IPS-NIHi7 (cell line): Measurements from ENCODE around the gene ATRNL1.

ENCODE experiments used
- DNase-seq: peaks from one replicate; pipeline ENCODE4 v3.0.0; 2012; ENCODE audit warnings: mixed read lengths; ENCODE audit errors: extremely low spot score

The ATRNL1 gene

DNA sequence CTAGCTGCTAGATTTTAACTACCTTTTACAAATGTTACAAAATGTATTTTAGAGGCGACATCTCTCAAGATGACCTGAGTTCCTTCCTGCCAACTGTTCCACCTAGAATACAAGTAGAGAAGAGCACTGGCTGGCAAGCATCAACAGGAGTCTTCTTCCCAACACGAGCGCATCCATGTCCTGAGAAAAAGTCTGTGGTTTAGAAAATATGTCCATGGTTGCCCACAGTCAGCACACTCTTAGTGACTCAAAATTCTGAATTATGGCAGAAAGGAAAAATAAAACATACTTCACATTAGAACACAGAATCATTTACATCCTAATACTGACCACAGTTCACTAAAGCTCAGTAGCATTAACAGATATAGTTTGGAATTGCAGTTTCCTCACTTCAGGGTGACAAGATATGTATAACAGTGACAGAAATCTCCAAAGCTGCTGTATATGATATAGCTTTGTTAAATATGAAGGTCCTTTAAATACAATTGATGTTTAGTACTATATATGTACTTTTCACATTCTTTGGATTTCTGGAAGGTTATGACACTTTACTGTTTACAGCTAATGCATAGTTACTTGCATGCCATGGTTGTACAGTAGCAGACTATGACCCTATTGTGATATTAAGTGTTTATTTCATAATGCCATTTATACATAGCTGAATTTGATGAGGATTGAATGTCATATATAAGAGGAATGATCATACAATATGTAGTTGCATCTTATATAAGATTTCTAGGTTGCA is 852.7 kb downstream of the ATRNL1 start:
- no peak for DNase-seq

- DNase-seq = no peak
These were observed 853.9 kb downstream of the ATRNL1 start for GRCh38 chr10:115947104-115947503.

GRCh38 chr10:115948465-115948864 is 855.3 kb downstream of the ATRNL1 start:
- peak; percentile 65 for DNase-seq

DNA sequence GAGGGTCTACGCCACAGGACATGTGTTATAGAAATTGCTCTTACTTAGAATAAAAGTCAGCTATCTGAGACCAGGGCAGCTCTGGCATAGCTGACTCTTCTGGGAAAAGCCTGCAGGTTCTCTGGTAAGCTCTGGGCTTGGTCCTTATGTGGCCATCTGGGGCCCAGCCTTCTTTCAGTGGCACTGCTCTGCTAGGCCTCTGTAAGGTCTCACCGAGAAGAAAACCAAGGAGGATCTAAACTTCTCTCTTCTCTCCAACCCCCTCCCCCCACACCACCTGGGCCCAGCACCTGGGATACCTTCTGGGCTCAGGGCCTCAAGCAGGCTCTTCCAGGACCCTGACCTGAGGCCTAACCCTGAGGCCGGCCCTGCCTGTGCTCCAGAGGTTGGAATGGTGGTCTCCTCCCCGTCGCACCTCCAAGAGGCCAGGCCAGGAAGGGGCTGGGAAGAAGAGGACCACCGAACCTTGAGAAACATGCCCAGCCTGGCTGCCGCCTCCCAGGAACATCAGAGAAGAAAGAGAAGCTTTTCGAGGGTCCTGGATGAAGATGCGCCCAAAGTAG is 856.2 kb downstream of the ATRNL1 start:
- no peak for DNase-seq

DNA sequence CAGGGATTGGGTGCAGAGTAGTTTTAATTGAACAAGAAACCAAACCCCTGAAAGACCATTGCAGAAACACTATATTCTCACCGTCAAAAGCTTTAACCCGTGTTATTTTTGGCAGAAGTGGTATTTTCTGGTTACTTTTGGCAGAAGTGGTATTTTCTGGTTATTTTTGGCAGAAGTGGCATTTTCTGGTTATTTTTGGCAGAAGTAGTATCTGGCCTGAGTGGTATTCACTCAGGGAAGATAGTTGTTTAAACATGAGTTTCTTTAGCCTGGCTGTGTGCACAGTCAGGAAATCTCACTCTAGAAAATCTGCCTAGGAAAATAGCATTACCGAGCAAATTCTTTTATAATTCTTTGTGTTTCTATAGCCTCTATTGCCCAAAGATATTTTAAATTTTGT is 857.2 kb downstream of the ATRNL1 start:
- DNase-seq = no peak

GRCh38 chr10:115951242-115951641 is 858.1 kb downstream of the ATRNL1 start:
- no peak for DNase-seq

DNA sequence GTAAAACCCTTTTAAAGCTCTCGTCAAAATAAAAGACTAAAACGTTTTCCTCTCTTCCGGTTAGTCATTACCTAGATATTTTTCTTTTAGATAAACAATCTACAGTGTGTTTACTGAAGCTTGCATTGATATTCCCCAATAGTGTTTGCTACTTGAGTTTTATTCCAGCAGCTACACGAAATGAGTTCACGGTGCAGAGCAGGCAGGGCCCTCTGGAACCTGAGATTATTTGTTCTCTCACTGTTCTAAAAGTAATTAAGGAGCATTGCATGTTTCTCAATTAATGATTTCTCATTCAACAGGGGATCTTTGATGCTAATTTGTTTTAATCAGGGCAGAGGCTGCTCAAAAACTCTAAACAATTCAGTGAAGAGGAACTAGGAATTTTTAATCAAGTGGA is 860.1 kb downstream of the ATRNL1 start:
- DNase-seq = no peak

GRCh38 chr10:115953968-115954367 is 860.8 kb downstream of the ATRNL1 start:
- DNase-seq = no peak

GRCh38 chr10:115956225-115957011 is 863.3 kb downstream of the ATRNL1 start:
- DNase-seq = no peak

DNA sequence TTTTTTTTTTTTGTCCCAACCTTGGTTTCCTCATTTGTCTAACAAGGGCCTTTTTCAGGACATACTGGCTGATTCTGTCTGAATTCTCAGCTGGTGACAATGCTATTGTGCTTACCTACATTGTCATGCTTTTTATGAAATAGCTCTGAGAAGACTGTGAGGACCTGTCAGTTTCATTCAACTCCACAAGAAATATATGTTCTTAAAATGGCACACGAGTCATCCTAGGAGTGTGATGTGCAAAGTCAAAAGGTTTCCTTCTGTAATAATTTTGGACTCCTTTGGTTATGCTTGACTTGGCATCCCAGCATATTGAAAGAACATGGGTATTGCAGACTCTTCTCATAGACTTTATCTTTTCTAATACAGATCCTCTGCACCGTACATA is 863.8 kb downstream of the ATRNL1 start:
- no peak for DNase-seq

GRCh38 chr10:115957786-115958442 is 864.7 kb downstream of the ATRNL1 start:
- DNase-seq = no peak

- peak; percentile 41 for DNase-seq
These were observed 870.7 kb downstream of the ATRNL1 start for GRCh38 chr10:115963848-115964247.

DNA sequence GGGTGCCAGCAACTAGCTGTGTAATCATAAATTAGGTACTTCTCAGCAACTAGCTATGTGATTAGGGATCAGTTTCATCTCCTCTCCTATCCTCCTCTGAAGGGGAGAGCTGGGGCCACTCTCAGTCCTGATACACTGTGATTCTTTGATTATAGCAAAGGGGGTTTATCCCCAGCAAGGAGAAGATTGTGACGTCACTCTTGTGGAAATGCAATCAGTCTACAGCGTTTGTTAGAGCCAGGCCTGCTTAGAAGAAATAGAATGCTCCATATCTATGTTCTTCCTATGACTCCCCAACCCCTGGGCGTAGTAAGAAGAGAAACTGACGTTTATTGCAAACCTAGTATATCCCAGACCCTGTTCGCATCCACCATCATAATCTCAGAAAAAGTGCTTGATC is 871.7 kb downstream of the ATRNL1 start:
- no peak for DNase-seq

- DNase-seq = no peak
These were observed 872.2 kb downstream of the ATRNL1 start for GRCh38 chr10:115965376-115965775.

DNA sequence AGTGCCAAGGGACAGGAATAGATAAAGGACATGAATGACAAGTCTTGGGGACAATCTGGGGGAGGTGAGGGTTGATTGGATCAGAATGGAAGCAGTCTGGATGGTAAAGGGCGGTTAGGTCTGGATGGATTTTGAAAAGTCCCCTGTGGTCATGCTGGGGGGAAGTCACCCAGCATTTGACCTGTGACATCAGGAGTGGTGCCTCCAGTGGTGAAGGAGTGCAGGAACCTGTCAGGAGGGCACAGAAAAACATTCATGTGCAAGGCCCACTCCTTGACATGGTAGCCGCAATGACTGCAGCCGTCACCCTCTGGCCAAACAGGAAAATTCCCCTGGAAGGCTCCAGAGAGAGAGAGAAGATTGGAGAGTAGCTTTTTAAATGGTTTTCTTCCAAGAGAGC is 875.1 kb downstream of the ATRNL1 start:
- DNase-seq = no peak

DNA sequence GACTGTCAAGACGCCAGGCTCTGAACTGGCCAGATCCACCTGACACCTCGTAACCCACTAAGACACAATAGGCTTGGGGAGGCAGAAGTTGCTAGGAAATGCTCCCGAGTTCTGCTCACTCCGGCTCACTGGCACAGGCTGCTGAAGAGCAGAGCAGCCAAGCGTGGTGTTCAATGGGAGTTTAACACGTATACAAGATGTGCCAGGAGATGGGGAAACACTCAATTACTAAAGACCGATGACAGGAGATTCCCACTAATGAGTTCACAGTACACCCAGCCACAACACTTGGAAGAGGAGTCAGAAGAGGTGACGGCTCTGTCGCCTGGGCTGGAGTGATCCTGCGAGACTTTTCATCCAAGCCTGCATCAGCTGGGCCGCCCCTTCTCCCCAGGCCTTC is 876.4 kb downstream of the ATRNL1 start:
- no peak for DNase-seq

DNA sequence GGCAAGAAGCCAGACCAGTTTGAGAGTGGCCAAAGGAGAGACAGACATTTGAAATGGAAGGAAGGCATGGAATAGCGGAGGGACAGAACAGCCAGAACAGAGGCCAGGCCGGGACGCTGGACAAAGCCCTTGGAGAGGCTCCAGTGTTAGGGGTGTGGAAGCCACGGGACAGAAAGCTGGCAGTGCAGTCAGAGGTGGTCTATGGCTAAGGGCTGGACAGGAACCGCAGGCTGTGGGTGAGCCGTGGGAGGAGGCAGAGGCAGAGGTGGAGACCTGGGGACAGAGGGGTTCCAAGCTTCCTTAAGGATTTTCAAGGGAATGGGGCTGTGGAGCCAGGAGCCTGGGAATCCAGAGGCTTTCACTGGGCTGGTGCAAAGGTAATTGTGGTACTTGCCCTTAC is 878.8 kb downstream of the ATRNL1 start:
- DNase-seq = no peak

DNA sequence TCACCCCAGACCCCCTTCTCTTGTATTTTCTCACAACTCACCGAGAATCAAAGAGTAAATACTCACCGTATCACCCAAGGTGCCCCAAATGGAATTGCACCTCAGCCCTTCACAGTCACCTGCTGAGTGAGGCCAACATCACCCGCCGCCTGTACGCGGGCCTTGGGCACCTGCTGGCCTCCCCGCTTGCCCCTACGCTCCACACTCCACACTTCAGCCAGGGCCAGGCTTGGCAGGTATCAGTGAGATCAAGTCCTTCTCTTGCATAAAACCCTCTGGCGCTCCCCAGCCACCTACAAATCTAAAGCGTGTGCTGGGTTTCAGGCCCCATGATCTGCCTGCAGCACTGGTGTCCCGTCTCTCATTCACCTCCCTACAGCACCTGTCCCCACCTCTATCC is 879.3 kb downstream of the ATRNL1 start:
- DNase-seq = no peak

DNA sequence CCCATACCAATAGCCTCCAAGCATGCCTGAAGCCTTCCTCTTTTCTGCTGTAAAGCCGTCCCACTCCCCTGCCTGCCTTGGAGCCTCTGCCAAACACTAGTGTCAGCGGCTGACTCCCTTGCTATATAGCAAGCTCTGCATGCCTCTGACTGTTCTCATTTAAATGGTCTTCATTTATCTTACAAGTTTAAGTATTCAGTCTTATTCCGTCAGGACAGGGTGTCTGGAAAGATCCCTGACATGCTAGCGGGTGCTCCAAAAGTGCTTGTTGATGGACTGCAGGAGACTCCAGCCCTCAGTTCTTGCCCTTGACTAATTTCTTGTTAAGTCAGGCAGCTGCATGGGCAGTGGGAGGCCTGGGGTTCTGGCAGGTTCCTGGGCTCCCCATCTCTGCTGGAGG is 881.2 kb downstream of the ATRNL1 start:
- no peak for DNase-seq

- no peak for DNase-seq
These were observed 881.8 kb downstream of the ATRNL1 start for GRCh38 chr10:115974816-115975430.

DNA sequence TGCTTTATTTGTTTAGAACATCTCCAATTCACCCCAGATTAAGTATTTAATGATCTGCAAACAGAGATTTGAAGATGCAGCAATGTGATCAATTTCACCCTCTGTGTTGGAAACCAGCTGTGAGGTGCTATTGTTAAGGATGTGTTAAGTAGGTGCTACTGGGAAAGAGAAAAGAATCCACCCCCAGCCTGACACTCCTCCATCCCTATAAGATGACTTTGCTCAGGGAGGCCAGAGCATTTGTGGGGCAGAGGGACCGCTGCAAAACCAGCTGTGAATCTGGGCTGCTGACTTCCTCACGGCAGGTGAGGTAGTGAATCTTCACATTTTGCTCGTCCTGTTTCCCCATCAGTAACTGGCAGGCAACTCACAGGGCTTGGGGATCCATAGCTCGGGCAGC is 882.3 kb downstream of the ATRNL1 start:
- peak; percentile 37 for DNase-seq

GRCh38 chr10:115976342-115976741 is 883.2 kb downstream of the ATRNL1 start:
- DNase-seq = no peak
